ENCODE data around the gene FRMPD2.
"Not testable (repeated sequence)": the region's sequence is repeated elsewhere in the genome, so short reads cannot be mapped to it uniquely, and the experiment has no call there.

The FRMPD2 gene

DNA sequence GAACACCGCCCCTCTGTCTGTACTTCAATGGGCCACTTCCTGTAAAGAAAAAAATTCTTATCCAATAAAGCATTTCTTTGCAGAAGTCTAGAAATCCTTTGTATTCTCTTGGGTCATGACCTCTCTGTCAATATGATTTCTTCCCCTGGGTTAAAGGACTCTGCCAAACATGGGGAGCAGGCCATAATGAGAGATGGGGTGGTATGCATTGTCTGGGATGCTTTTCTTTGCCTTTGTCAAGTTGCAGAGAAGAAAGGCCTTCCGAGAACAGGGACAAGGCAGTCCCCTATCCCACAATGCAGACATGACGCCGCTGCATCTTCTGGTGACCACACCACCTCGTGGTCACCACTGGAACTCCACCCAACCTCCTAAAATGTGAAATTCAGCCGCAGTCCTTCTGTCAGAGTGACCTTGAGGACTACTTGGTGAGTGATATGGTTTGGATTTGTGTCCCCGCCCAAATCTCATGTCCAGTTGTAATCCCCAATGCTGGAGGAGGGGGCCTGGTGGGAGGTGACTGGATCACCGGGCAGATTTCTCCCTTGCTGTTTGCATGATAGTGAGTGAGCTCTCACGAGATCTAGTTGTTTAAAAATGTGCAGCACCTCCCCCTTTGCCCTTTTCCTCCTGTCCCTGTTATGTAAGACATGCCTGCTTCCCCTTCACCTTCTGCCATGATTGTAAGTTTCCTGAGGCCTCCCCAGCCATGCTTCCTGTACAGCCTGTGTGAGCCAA is 15.2 kb upstream of the FRMPD2 start:
- peak; percentile 67 for DNase-seq

DNA sequence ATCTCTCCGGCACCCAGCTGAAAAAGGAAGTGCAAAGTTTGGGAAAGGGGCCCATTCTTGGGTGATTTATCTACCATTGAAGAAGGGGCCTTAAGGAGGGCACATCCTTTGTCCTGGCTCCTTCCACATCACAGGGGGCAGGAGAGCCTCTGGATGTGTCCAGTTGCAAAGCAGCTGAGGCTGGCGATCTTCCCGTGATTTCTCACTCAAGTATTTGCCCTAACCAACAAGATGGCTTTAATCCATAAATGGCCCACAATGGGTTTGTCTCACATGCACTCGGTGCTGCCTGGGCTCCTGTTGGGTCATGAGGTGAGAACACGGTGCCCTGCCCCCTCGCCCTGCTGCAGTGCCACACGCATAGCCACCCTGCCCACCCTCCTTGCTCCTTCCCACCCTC is 14.2 kb upstream of the FRMPD2 start:
- no peak for DNase-seq

DNA sequence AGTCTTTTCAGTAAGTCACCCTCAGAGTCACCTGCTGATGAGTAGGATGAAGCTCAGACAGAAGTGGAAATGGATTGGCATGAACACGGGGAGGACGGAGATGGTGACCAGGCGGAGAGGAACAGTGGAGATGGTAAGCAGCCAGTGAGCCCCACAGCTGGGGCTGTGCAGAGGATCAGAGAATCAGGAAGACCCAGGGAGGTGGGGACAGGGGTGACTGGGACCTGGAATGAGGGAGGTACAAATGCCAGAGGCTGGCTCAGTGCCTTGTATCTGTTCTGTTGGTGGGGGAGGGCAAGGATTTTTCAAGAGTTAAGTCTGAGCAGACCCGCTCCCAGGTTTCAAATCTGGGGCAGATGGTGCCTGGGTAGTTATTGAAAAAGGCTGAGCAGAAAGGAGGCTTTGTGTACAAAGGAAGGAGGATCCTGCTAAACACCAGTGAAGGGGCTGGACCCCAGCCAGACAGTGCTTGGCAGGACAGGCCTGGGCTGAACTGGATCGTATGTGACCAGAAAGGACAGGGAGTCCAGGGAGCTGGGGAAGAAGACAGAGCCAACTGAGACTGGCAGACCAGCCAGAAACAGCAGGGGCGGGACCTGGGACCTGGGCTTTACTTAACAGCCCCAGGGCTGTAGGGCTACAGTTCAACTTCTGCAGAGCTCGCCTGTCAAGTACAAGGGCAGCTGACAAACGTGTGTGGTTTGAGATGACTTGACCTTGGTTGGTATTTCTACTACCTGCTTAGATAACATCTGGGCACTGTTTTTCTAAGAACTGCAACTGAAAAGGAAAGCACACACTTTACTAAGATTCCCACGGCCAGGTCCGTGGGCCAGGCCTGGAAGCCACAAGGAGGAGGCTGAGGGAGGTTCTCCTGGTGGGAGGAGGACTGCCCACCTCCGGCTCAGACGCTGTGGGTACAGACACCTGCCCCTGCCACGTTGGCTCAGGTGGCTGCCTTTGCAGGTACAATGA is 13.2 kb upstream of the FRMPD2 start:
- DNase-seq = peak; percentile 85

DNA sequence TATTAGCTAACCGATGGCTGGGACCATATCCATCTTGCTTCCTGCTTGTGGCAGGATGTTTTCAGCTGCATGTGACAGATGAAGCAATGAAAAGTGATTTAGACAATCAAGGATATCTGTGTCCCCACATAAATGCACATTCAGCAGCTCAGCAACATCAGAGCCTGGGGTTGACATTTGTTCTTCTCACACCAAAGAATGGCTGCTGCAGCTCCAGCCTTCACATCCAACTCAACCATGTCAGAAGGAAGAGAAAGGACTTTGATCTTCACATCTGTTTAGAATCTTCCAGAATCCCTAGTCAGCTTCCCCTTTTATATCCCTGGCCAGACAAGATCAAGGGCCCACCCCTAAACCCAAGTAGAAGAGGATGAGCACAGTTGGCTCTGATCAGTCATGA is 11.9 kb upstream of the FRMPD2 start:
- no peak for DNase-seq

DNA sequence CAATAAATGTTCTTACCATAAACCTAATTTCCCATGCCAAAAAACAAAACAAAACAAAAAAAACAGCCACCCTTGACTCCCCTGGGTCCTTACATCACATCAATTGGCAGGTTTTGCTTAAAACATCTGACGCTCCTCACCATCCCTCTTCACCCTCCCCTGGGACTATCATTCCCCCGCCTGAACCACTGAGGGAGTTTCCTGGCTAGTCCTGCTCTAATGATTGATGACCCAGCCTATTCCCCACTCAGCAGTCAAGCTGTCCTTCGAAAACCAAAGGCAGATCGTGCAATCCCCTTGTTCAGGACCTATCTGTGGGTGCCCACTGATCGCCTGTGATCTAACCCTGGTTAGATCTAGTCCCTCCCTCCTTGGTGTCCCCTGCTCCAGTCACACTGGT is 11.2 kb upstream of the FRMPD2 start:
- DNase-seq = peak; percentile 74

DNA sequence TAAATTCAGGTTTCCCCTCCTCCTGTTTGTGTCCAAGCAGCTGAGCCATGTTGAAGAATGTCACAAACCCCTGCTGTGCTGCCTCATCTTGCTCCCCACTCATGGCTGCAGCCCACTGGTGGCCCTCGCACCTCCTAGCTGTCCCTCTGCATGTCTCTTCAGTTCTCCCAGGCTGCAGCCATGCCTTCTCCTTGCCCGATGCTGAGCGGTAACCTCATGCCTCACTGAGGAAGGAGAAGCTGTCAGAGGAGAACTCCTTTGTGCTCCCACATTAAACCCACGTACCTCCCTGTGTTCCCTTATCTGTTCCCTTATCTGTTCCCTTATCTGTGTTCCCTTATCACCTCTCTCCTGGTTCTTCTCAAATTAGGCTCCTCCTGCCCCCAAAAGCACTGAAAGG is 10.3 kb upstream of the FRMPD2 start:
- DNase-seq = no peak

DNA sequence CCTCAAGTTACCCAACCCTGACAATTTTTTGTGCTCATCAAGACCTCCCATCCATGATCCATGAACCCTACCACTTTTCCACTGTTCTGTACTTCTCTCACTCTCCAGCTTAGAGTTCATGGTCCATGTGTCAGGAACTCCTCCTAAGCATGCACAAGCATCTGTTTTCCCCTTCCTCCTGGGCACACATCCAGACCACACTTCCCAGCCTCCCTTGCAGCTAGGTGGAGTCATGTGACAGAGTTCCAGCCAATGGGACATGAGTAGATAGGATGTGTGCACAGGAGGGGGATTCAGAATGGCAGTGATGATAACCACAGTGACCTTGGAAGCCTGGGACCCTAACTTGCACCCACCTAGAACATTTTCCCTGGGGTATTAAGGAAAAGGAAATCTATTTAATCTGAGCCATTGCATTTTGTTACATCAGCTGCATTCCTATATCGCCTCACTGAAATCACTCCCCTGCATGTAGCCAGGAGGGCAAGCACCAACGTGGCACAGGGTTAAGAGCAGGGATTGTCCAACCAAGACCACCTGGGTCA is 9.6 kb upstream of the FRMPD2 start:
- no peak for DNase-seq

DNA sequence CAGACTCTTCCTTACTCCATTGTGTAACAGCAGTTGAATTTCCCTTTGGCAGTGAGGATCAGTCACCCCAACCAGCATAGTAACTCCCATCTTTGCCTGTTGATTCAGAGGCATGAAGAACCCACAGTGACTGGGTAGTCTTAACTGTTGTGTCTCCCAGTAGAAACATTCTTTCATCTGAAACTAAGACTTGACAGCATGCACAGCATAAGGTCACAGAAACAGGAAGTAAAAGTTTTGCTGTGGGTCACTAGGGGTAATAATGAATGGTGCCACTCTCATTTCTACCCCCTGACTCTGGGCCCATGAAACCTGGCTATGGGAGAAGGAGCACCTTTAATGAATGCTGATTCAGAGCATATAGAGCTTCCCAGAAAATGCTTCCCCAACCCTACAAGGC is 8.3 kb upstream of the FRMPD2 start:
- no peak for DNase-seq

DNA sequence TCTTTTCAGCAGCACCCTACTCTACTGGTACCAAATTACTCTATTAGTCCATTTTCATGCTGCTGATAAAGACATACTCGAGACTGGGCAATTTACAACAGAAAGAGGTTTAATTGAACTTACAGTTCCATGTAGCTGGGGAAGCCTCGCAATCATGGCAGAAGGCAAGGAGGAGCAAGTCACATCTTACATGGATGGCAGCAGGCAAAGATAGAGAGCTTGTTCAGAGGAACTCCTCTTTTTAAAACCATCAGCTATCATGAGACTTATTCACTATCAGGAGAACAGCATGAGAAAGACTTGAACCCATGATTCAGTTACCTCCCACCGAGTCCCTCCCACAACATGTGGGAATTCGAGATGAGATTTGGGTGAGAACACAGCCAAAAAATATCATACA is 7.2 kb upstream of the FRMPD2 start:
- not testable (repeated sequence) for DNase-seq

DNA sequence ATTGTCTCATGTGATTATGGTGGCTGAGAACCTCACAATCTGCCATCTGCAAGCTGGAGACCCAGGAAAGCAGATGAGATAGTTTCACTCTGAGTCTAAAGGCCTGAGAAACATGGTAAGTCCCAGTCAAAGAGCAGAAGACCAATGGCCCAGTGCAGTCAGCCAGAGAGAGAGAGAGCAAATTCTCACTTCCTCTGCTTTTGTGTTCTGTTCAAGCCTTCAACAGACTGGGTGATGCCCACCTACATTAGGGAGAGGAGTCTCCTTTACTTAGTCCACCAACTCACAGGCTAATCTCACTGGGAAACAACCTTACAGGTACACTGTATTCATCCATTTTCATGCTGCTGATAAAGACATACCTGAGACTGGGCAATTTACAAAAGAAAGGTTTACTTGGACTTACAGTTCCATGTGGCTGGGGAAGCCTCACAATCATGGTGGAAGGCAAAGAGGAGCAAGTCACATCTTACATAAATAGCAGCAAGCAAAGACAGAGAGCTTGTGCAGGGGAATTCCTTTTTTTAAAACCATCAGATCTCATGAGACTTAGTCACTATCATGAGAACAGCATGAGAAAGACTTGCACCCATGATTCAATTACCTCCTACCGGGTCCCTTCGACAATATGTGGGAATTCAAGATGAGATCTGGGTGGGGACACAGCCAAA is 4.7 kb upstream of the FRMPD2 start:
- DNase-seq = no peak

DNA sequence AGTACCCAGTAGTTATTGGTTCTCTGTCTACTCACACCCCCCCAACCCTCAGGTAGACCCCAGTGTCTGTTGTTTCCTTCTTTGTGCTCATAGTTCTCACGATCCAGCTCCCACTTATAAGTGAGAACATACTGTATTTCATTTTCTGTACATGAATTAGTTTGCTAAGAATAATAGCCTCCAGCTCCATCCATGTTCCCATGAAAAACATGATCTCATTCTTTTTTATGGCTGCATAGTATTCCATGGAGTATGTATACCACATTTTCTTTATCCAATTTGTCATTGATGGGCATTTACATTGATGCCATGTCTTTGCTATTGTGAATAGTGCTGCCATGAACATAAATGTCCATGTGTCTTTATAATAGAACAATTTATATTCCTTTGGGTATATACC is 2.6 kb upstream of the FRMPD2 start:
- DNase-seq = no peak

DNA sequence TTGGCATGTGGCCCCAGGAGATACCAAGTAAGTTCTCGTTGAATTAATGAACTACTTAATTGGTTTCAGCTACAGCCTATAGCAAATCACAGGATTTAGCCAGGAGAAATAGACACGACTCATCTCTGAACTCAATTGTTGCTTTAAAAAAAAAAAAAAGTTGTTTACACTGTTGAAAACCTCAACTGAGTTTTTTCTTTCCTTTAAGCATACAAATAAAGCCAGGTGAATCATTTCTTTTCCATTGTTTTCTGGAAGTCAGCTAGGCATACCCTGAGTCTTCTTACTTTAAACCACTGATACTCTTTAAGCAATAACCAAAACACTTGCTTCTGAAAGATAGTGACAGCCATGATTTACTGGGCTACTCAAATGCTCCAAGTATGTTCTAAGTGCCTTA is 755 bp downstream of the FRMPD2 start:
- DNase-seq = no peak

DNA sequence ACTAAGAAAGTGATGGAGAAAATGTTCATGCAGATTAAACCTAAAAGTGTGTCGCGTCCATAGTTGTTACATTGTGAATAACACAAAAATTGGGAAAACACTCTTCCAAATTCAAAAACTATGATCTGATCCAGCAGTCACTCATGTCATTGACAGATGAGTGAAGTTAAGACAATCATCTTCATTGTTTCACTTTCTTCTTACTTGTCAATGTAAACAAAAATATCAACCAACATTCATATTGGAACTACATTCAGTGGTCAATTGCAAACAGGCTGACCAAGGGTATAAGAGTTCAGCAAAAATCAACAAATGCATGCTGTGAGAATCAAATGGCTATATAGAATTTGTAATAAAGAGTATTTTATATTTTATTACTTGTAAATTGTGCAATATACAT is 1.8 kb downstream of the FRMPD2 start:
- no peak for DNase-seq

DNA sequence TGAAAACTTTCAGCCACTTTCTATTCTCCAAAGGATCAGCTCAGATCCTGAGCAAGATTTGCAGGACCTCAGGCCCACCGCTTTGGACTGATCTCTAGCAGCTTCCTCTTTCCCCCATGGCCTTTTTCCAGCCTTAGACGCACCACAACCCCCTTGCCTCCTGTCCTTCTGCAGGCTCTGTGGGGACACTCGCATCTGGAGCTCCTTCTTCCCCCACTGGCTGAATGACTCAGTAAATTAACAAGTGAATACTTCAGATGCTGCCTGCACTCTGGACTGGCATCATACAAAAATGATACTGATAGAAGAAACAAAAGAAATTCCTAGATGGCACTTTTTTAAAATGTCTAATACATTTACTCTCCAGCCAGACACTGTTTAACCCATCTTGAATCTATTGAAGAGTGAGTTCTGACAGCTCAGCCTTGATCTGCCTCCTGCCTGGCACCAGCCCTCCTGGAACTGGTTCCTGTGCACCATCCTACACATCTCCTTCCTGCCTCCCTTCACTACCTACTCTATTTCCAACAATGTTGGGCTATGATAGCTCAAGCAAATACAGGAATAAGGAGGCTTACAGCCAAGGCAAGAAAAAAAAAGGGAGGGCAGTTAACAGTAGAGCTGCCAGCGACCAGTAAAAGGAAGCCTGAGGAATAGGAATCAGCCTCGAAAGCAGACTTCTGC is 3.3 kb downstream of the FRMPD2 start:
- no peak for DNase-seq

DNA sequence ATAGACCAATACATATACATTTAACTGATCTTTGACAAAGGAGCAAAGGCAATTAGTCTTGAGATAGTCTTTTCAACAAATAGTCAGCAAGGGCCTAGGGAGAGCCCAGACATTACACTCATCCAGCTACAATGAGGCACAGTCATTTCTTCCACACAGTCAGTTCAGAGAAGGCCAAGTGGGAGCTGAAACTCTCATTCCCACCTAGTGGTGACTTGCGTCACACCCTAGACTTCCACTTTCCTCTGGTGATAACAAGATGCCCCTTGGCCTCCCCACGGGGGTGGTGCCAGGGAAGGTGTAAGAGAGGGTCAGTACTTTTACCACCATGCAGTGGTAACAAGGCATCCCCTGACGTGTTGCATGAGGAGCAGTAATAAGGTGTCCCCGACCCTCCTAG is 8.0 kb downstream of the FRMPD2 start:
- no peak for DNase-seq

DNA sequence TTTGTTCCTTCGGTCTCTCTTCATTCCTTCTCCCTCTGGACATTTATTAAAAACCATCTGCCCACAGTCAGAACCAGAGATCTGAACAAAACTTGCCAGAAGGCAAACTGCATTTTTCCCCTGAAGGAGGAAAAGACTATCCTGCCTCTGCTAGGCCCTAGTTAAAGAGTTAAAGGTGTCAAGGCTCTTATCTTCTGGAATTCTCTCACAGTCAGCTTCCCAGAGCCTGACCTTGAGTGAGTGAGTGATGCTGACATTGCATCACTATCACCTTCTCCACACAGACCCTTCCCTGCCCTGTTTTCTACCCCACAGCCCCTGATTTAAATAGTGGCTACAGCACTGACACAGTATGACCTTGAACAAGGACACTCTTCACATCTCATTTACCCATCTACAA is 16.4 kb downstream of the FRMPD2 start:
- DNase-seq = no peak

DNA sequence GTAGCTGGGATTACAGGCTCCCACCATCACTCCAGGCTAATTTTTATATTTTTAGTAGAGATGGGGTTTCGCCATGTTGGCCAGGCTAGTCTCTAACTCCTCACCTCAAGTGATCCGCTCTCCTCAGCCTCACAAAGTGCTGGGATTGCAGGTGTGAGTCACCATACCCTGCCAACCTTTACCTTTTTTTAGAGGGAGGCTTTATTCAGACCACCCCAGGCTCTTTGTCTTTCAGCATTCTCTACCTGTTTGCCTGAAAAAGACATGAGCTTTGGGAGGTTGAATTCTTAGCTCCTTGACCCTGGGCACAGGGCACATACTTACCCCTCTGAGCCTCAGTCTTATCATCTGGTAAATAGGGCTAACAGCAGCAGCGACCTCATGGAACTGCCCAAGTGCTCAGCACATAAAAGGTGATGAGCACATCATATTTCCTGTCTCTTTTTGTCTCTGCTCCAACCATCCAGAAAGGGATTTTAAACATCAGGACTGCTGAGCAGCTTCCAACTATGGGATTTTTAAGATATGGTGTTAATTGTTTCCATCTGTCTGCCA is 17.0 kb downstream of the FRMPD2 start:
- no peak for DNase-seq

DNA sequence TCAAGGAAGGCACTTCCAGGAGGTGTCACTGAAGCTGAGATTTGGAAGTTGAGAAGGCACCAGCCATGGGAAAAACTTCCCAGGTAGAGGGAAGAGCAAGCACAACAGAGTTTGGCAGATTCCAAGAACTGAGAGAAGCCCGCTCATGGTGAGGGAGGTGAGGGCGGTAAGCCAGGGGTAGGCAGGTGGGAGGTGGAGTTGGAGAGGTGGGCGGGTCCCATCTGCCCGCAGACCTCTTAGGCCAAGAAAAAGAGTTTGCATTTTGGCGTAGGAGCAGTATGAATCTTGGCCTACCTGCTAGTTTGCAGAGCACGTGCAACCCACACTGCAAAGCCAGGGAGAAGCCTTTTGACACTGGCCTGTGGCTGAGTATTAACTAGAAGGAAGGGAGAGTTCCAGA is 18.8 kb downstream of the FRMPD2 start:
- DNase-seq = no peak

DNA sequence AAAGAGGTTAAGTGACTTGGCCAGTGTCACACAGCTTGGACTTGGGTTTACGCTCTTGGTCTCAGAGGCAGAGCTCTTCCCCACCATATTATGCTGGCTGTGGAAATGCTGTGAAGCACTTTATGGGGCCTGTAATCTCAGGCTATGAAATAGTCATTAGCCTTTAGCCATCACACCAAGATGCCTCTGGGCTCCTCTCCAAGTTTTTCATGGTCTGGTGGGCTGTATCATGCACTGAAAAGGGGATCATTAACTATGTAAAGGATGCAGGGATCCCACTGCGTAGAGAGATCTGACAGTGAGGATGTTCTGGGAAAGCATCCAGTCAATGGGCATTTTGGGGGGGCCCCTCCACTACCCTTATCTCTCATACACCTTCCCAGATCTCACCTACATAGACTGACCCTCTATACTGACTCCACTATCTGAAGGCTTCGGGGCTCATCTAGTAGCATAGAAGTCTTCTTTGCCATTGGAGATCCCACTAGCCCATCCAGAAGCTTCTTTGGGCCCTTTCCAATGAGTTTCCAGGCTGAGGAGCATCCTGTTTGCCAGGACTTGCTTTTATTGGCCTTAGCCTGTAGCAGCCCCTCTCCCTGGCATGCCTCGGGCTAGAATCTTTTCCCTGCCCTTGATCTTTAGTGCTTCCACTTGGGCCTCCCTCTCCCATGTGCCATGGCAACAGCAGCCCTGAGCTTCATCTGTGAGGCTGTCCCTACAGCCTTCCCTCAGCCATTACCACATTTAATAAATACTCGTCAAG is 19.6 kb downstream of the FRMPD2 start:
- DNase-seq = peak; percentile 86

DNA sequence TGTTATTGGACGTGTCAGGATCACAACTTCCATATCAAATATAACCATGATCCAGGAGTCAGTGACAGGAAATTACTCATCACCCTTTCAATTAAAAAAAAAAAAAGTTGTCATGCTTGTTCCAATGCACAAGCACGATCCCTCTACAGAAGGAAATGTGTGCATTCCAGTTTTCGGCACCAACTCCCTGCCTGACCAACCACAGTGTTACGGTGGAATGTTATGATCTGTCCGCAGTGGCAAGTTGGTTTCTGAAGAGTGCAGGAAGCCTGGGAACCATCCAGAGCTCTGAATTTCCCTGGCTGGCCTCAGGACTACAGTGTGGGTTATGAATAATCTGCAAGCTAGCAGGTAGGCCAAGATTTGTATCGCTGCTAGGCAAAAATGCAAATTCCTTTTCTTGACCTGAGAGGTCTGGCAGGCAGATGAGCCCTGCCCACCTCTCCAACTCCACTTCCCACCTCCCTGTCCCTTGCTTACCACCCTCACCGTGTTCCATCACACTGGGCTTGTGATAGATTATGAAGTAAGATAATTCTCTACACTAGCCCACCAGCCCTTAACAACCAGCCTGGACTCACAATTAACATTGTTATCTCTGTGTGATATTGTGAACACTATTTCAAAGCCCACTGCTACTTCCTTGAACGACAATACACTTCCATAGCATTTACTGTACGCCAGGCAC is 20.4 kb downstream of the FRMPD2 start:
- DNase-seq = no peak

DNA sequence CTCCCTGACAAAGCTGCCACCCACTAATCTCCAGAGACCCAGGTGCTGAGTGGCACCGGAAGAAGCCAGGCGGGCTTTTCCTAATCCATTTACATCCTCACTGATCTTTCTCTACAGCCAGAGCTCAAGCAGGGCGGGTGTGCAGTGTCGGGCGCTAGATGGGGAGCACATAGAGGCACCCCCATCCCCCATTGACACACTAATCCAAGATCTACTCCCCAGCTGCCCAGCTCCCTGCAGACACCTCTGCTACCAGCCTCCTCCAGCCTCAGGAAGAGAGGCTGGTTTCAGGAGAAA is 22.2 kb downstream of the FRMPD2 start:
- peak; percentile 77 for DNase-seq

All from NCI-H69 (cell line).